IMR-90 (cell line): ENCODE measurements around the gene PET100. TPM values are rescaled to one million over a fixed set of nuclear protein-coding genes. Genes with fewer than 3 reads are reported as not detected.

Experiments used
- ATAC-seq: fragments of 200-7000 bp; cut with Tn5 transposase; 2 replicates; pipeline ENCODE4 v1.9.1; 2020; ENCODE audit warnings: low read depth, mild to moderate bottlenecking, moderate library complexity
- BruUV-seq: library from RNA; stranded (reverse); fragments of 400-500 nt; replicated peaks from 2 replicates; lab custom pipeline; 2021; lab: Mats Ljungman, UMichigan
- CTCF ChIA-PET: fragments of 300-600 bp; formaldehyde crosslinking; extraction: SDS; loops from one replicate; lab custom pipeline; 2021; ENCODE audit warnings: antibody characterized with exemption; lab: Yijun Ruan, JAX
- POLR2A ChIA-PET: fragments of 300-600 bp; sonication (Branson Sonifier 250); formaldehyde crosslinking; loops from one replicate; lab custom pipeline; 2022; ENCODE audit warnings: antibody characterized with exemption; ENCODE audit not compliant: unreplicated experiment; lab: Charles Lee
- DNase-seq: peaks from one replicate; pipeline ENCODE4 v3.0.0; 2013
- H2AFZ ChIP-seq: replicated peaks from 2 replicates; pipeline ENCODE3; 2013; ENCODE audit warnings: low read length, mild to moderate bottlenecking; ENCODE audit not compliant: poor library complexity
- H2AK5ac ChIP-seq: 2 replicates; pipeline ENCODE4 v1.6.1; 2013; ENCODE audit warnings: low read depth, low read length, inconsistent platforms
- H2AK9ac ChIP-seq: replicated peaks from 2 replicates; pipeline ENCODE3; 2013; ENCODE audit warnings: mild to moderate bottlenecking, low read depth, low read length, moderate library complexity; ENCODE audit not compliant: poor library complexity
- H2BK120ac ChIP-seq: 2 replicates; pipeline ENCODE4 v1.6.1; 2013; ENCODE audit warnings: low read depth, low read length, inconsistent platforms
- H2BK15ac ChIP-seq: 3 replicates; pipeline ENCODE4 v1.6.1; 2013; ENCODE audit warnings: low read depth, low read length, inconsistent platforms
- H2BK20ac ChIP-seq: 2 replicates; pipeline ENCODE4 v1.6.1; 2013; ENCODE audit warnings: low read depth, mild to moderate bottlenecking, inconsistent platforms, low read length, moderate library complexity
- H2BK5ac ChIP-seq: 2 replicates; pipeline ENCODE4 v1.6.1; 2013; ENCODE audit warnings: mild to moderate bottlenecking, low read depth, low read length, inconsistent platforms; ENCODE audit not compliant: poor library complexity, severe bottlenecking
- H3K14ac ChIP-seq: replicated peaks from 2 replicates; pipeline ENCODE4 v1.6.1; 2013; ENCODE audit warnings: low read depth, low read length, inconsistent platforms
- H3K18ac ChIP-seq: 2 replicates; pipeline ENCODE4 v1.6.1; 2013; ENCODE audit warnings: low read depth, low read length, control low read depth
- H3K23ac ChIP-seq: 2 replicates; pipeline ENCODE4 v1.6.1; 2013; ENCODE audit warnings: low read depth, low read length, inconsistent platforms
- H3K27ac ChIP-seq: 2 replicates; pipeline ENCODE4 v1.5.1; 2013; ENCODE audit warnings: mild to moderate bottlenecking, control low read depth, low read length; ENCODE audit not compliant: insufficient read depth
- H3K27me3 ChIP-seq: 2 replicates; pipeline ENCODE4 v1.6.1; 2013; ENCODE audit warnings: low read length; ENCODE audit not compliant: control insufficient read depth, insufficient read depth
- H3K36me3 ChIP-seq: 2 replicates; pipeline ENCODE4 v1.6.1; 2013; ENCODE audit warnings: low read length, mixed read lengths; ENCODE audit not compliant: control insufficient read depth, insufficient read depth
- H3K4ac ChIP-seq: 2 replicates; pipeline ENCODE4 v1.6.1; 2013; ENCODE audit warnings: low read depth, low read length, inconsistent platforms
- H3K4me1 ChIP-seq: 2 replicates; pipeline ENCODE4 v1.6.1; 2013; ENCODE audit warnings: low read length, mixed read lengths; ENCODE audit not compliant: control insufficient read depth, insufficient read depth
- H3K4me2 ChIP-seq: 2 replicates; pipeline ENCODE4 v1.6.1; 2013; ENCODE audit warnings: low read depth, mild to moderate bottlenecking, control low read depth, low read length, moderate library complexity
- H3K4me3 ChIP-seq: 2 replicates; pipeline ENCODE4 v1.5.1; 2013; ENCODE audit warnings: low read depth, mild to moderate bottlenecking, control low read depth, low read length, moderate library complexity; ENCODE audit not compliant: insufficient read depth
- H3K56ac ChIP-seq: 2 replicates; pipeline ENCODE4 v1.6.1; 2013; ENCODE audit warnings: low read length, inconsistent platforms; ENCODE audit not compliant: insufficient read depth; ENCODE audit errors: extremely low read depth
- H3K79me1 ChIP-seq, 2 experiments: 2 replicates each; pipeline ENCODE4 v1.6.1; 2013; ENCODE audit warnings: low read length in 2 of 2, inconsistent platforms in 1 of 2, low read depth in 1 of 2
- H3K9ac ChIP-seq: 2 replicates; pipeline ENCODE4 v1.6.1; 2013; ENCODE audit warnings: low read depth, low read length, control low read depth
- H3K9me1 ChIP-seq: 2 replicates; pipeline ENCODE4 v1.6.1; 2013; ENCODE audit warnings: low read length, inconsistent platforms; ENCODE audit not compliant: insufficient read depth
- H3K9me3 ChIP-seq: 2 replicates; pipeline ENCODE4 v1.6.1; 2013; ENCODE audit warnings: low read length; ENCODE audit not compliant: control insufficient read depth, insufficient read depth
- H4K20me1 ChIP-seq: 2 replicates; pipeline ENCODE4 v1.6.1; 2013; ENCODE audit warnings: low read length, inconsistent platforms; ENCODE audit not compliant: insufficient read depth
- H4K5ac ChIP-seq: 2 replicates; pipeline ENCODE4 v1.6.1; 2013; ENCODE audit warnings: mild to moderate bottlenecking, low read depth, low read length, control low read depth
- H4K8ac ChIP-seq, 2 experiments: 2 replicates each; pipeline ENCODE4 v1.6.1; 2013; ENCODE audit warnings: low read depth in 2 of 2, low read length in 2 of 2, control low read depth in 1 of 2, inconsistent platforms in 1 of 2
- H4K91ac ChIP-seq: 2 replicates; pipeline ENCODE4 v1.6.1; 2013; ENCODE audit warnings: low read depth, low read length, inconsistent platforms; ENCODE audit not compliant: insufficient read depth
- BHLHE40 ChIP-seq: fragments of 150-350 bp; IDR thresholded peaks from 2 replicates; pipeline ENCODE4 v1.6.1; 2016; ENCODE audit warnings: mild to moderate bottlenecking, low read depth, low read length
- CEBPB ChIP-seq: IDR thresholded peaks from 2 replicates; pipeline ENCODE4 v1.6.1; 2012; ENCODE audit warnings: low read depth, low read length, improper control_type of control experiment
- CHD1 ChIP-seq: IDR thresholded peaks from 2 replicates; pipeline ENCODE4 v1.6.1; 2012; ENCODE audit warnings: low read depth, low read length, improper control_type of control experiment
- CTCF ChIP-seq: conservative IDR thresholded peaks from 2 replicates; pipeline ENCODE4 v1.5.1; 2012; ENCODE audit warnings: mild to moderate bottlenecking, low read depth, low read length, improper control_type of control experiment
- FOS ChIP-seq: fragments of 150-350 bp; IDR thresholded peaks from 2 replicates; pipeline ENCODE4 v1.6.1; 2016; ENCODE audit warnings: low read depth, low read length
- MAFK ChIP-seq: IDR thresholded peaks from 2 replicates; pipeline ENCODE4 v1.6.1; 2012; ENCODE audit warnings: low read depth, low read length, improper control_type of control experiment
- MAZ ChIP-seq: IDR thresholded peaks from 2 replicates; pipeline ENCODE4 v1.6.1; 2012; ENCODE audit warnings: low read depth, mild to moderate bottlenecking, low read length, improper control_type of control experiment, moderate library complexity, borderline replicate concordance
- MXI1 ChIP-seq: IDR thresholded peaks from 2 replicates; pipeline ENCODE4 v1.6.1; 2012; ENCODE audit warnings: low read depth, mild to moderate bottlenecking, low read length, moderate library complexity, borderline replicate concordance
- NFE2L2 ChIP-seq: fragments of 150-350 bp; IDR thresholded peaks from 2 replicates; pipeline ENCODE4 v1.6.1; 2016; ENCODE audit warnings: low read depth, mild to moderate bottlenecking, low read length
- POLR2A ChIP-seq: IDR thresholded peaks from 2 replicates; pipeline ENCODE4 v1.6.1; 2012; ENCODE audit warnings: mild to moderate bottlenecking, low read depth, low read length
- RAD21 ChIP-seq: IDR thresholded peaks from 2 replicates; pipeline ENCODE4 v1.6.1; 2012; ENCODE audit warnings: low read length, improper control_type of control experiment
- RCOR1 ChIP-seq: IDR thresholded peaks from 2 replicates; pipeline ENCODE4 v1.6.1; 2012; ENCODE audit warnings: mild to moderate bottlenecking, low read length, improper control_type of control experiment; ENCODE audit not compliant: insufficient replicate concordance
- RFX5 ChIP-seq: IDR thresholded peaks from 2 replicates; pipeline ENCODE4 v1.8.0; 2012; ENCODE audit warnings: low read depth, mild to moderate bottlenecking, low read length, moderate library complexity
- SMC3 ChIP-seq: fragments of 150-350 bp; IDR thresholded peaks from 2 replicates; pipeline ENCODE4 v1.6.1; 2016; ENCODE audit warnings: low read depth, mild to moderate bottlenecking, antibody characterized with exemption, low read length, moderate library complexity
- USF2 ChIP-seq: fragments of 150-350 bp; IDR thresholded peaks from 2 replicates; pipeline ENCODE4 v1.6.1; 2017; ENCODE audit warnings: mild to moderate bottlenecking, antibody characterized with exemption, low read length, low read depth
- WGBS, 2 experiments: methylation state at CpG; one replicate each; pipeline versions ENCODE4 v1.1.5 to v1.1.7; 2013; ENCODE audit warnings: missing lambda C conversion rate in 2 of 2; ENCODE audit not compliant: insufficient read length in 1 of 2; ENCODE audit errors: extremely low coverage in 2 of 2; 5-methylcytosine and 5-hydroxymethylcytosine counted together
- dilution Hi-C: fragments of 300-500 bp; cut with HindIII; formaldehyde crosslinking; loops from one replicate; pipeline ENCODE4 v1.14.3; 2018; ENCODE audit warnings: low sequenced_read_pairs; ENCODE audit not compliant: unreplicated experiment
- in situ Hi-C: fragments of 300-500 bp; cut with MboI; formaldehyde crosslinking; loops from 3 replicates; pipeline ENCODE4 v1.14.3; 2019; ENCODE audit warnings: low sequenced_read_pairs, inconsistent platforms, mixed read lengths
- intact Hi-C: fragments of 100-400 bp; cut with micrococcal nuclease; formaldehyde crosslinking; loops from 2 replicates; pipeline ENCODE4 v1.10.0; 2022
- polyA plus RNA-seq, 3 experiments: library from polyadenylated mRNA; depleted of rRNA; stranded (reverse); fragments of >200 nt; gene quantifications; 2 replicates each; pipeline ENCODE4 v1.2.3, GENCODE V29; 2012; ENCODE audit warnings: low replicate concordance in 1 of 3
- total RNA-seq: library from RNA; depleted of rRNA; stranded (reverse); fragments of >200 nt; gene quantifications from 2 replicates; pipeline ENCODE4 v1.2.3, GENCODE V29; 2012
- TF ChIP-seq, protein P1 (sequence below): fragments of 150-350 bp; IDR thresholded peaks from 2 replicates; pipeline ENCODE4 v1.6.1; 2016; ENCODE audit warnings: low read depth, mild to moderate bottlenecking, low read length, moderate library complexity, borderline replicate concordance

Gene PET100
- total and polyA plus RNA-seq, 2 of the 4 experiments (the other 2 are of a cell fraction): 1.4 to 31.4 TPM

- H3K27ac ChIP-seq: no peak overlapping the region
- no peak overlapping the region for H4K5ac ChIP-seq
- ChIA-PET CTCF (no interaction called here), POLR2A (no interaction called here)
- in situ Hi-C loops (no loop called here), intact Hi-C loops (no loop called here), dilution Hi-C loops (no loop called here)
- H4K91ac ChIP-seq: no peak overlapping the region
- no peak overlapping the region for H3K56ac ChIP-seq
- 0% methylated on average over 1 of the region's 4 CpGs; no CpG with 5 or more reads in 1 of the 2 experiments for WGBS, 2 experiments
- H3K14ac ChIP-seq: no peak overlapping the region
- DNase-seq (peak; percentile 73), ATAC-seq (peak; percentile 60)
- no peaks in the 10 kb centered on the region for H3K36me3 ChIP-seq
- no peaks in the 10 kb centered on the region for H3K9me1 ChIP-seq
- no peak overlapping the region for H2BK5ac ChIP-seq
- H2BK20ac ChIP-seq: no peak overlapping the region
- no peaks in the 10 kb centered on the region for H3K79me1 ChIP-seq
- H2AK9ac ChIP-seq: no peak overlapping the region
- BruUV-seq: no TSS peak
- no peak for TF ChIP-seq NFE2L2
- no peak for TF ChIP-seq RFX5
- no peak for TF ChIP-seq CTCF
- TF ChIP-seq CHD1: no peak
- TF ChIP-seq MXI1: no peak
- TF ChIP-seq SMC3: no peak
- TF ChIP-seq USF2: no peak
- TF ChIP-seq, protein P1, sequence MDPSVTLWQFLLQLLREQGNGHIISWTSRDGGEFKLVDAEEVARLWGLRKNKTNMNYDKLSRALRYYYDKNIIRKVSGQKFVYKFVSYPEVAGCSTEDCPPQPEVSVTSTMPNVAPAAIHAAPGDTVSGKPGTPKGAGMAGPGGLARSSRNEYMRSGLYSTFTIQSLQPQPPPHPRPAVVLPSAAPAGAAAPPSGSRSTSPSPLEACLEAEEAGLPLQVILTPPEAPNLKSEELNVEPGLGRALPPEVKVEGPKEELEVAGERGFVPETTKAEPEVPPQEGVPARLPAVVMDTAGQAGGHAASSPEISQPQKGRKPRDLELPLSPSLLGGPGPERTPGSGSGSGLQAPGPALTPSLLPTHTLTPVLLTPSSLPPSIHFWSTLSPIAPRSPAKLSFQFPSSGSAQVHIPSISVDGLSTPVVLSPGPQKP: no peak
- TF ChIP-seq FOS: no peak
- no peak for TF ChIP-seq MAZ
- no peak for TF ChIP-seq CEBPB
- TF ChIP-seq POLR2A: no peak
- TF ChIP-seq BHLHE40: no peak
- no peak for TF ChIP-seq MAFK
- TF ChIP-seq RAD21: no peak
- TF ChIP-seq RCOR1: no peak
- H3K9ac ChIP-seq: no peak overlapping the region
- no peak overlapping the region for H3K4ac ChIP-seq
- H4K20me1 ChIP-seq: no peaks in the 10 kb centered on the region
- H3K27me3 ChIP-seq: peaks cover 15% of the 10 kb centered on the region
- no peak overlapping the region for H3K4me2 ChIP-seq
- H2BK15ac ChIP-seq: no peak overlapping the region
- H2BK120ac ChIP-seq: no peak overlapping the region
- H3K4me1 ChIP-seq: no peaks in the 10 kb centered on the region
- H4K8ac ChIP-seq: no peak overlapping the region
- H3K4me3 ChIP-seq: no peak overlapping the region
- no peak overlapping the region for H3K23ac ChIP-seq
- no peak overlapping the region for H2AK5ac ChIP-seq
- no peaks in the 10 kb centered on the region for H3K9me3 ChIP-seq
- H3K18ac ChIP-seq: no peak overlapping the region
- H2AFZ ChIP-seq: no peak overlapping the region
These were observed 35.5 kb downstream of the PET100 start for GRCh38 chr19:7665076-7665475.
